WTC11 (cell line): Measurements from ENCODE around the gene XRCC1. TPM values are rescaled to one million over a fixed set of nuclear protein-coding genes. Genes with fewer than 3 reads are reported as not detected.

Source experiments
- ATAC-seq: fragments of 200-7000 bp; cut with Tn5 transposase; 2 replicates; pipeline ENCODE4 v1.10.0; 2021; ENCODE audit warnings: mild to moderate bottlenecking, moderate library complexity
- CTCF ChIA-PET: fragments of 300-600 bp; sonication (Branson Sonifier 250); formaldehyde crosslinking; loops from one replicate; lab custom pipeline; 2021; ENCODE audit warnings: antibody characterized with exemption; lab: Charles Lee
- POLR2A ChIA-PET: fragments of 350-600 bp; sonication (Branson Sonifier 250); formaldehyde crosslinking; loops from one replicate; lab custom pipeline; 2021; ENCODE audit warnings: antibody characterized with exemption; lab: Charles Lee
- DNase-seq: peaks from one replicate; pipeline ENCODE4 v3.0.0; 2021; ENCODE audit warnings: low spot score
- H3K27ac Mint-ChIP-seq: 2 replicates; pipeline ENCODE4 v1.8.0; 2021; ENCODE audit warnings: mixed read lengths
- H3K27me3 Mint-ChIP-seq: 2 replicates; pipeline ENCODE4 v1.8.0; 2021; ENCODE audit warnings: low read depth, mild to moderate bottlenecking, moderate library complexity, mixed read lengths
- H3K36me3 Mint-ChIP-seq: 2 replicates; pipeline ENCODE4 v1.8.0; 2021; ENCODE audit warnings: mixed read lengths
- H3K4me1 Mint-ChIP-seq: 2 replicates; pipeline ENCODE4 v1.8.0; 2022; ENCODE audit warnings: mixed read lengths
- H3K4me3 Mint-ChIP-seq: 2 replicates; pipeline ENCODE4 v1.8.0; 2021; ENCODE audit warnings: mild to moderate bottlenecking, moderate library complexity, mixed read lengths
- H3K9me3 Mint-ChIP-seq: 2 replicates; pipeline ENCODE4 v1.8.0; 2021; ENCODE audit warnings: mixed read lengths
- AFF4 ChIP-seq: sonication (generic); formaldehyde crosslinking; IDR thresholded peaks from 2 replicates; pipeline ENCODE4 v1.8.1; 2023; ENCODE audit warnings: mild to moderate bottlenecking, missing genetic modification reagents, borderline replicate concordance
- ATF1 ChIP-seq: sonication (generic); formaldehyde crosslinking; IDR thresholded peaks from 2 replicates; pipeline ENCODE4 v1.8.1; 2023; ENCODE audit warnings: mild to moderate bottlenecking, moderate library complexity, missing genetic modification reagents
- ERG ChIP-seq: fragments of 250-450 bp; sonication (Bioruptor Pico); IDR thresholded peaks from 2 replicates; pipeline ENCODE4 v1.8.0; 2021; ENCODE audit warnings: mild to moderate bottlenecking
- ETV6 ChIP-seq: sonication (generic); formaldehyde crosslinking; IDR thresholded peaks from 2 replicates; pipeline ENCODE4 v1.8.1; 2022; ENCODE audit warnings: mild to moderate bottlenecking, missing genetic modification reagents
- FOXJ3 ChIP-seq: sonication (generic); formaldehyde crosslinking; IDR thresholded peaks from 2 replicates; pipeline ENCODE4 v1.9.0; 2021; ENCODE audit warnings: missing genetic modification reagents, mild to moderate bottlenecking, borderline replicate concordance
- GABPB1 ChIP-seq: sonication (generic); formaldehyde crosslinking; IDR thresholded peaks from 2 replicates; pipeline ENCODE4 v1.8.1; 2023; ENCODE audit warnings: mild to moderate bottlenecking, missing genetic modification reagents
- MAX ChIP-seq: sonication (generic); formaldehyde crosslinking; IDR thresholded peaks from 2 replicates; pipeline ENCODE4 v1.8.0; 2022; ENCODE audit warnings: mild to moderate bottlenecking, missing genetic modification reagents
- NR1H2 ChIP-seq: sonication (generic); formaldehyde crosslinking; IDR thresholded peaks from 2 replicates; pipeline ENCODE4 v1.9.0; 2021; ENCODE audit warnings: mild to moderate bottlenecking, moderate library complexity, missing genetic modification reagents
- NR2C2 ChIP-seq: sonication (generic); formaldehyde crosslinking; IDR thresholded peaks from 2 replicates; pipeline ENCODE4 v1.8.0; 2022; ENCODE audit warnings: mild to moderate bottlenecking, missing genetic modification reagents
- NR3C1 ChIP-seq: sonication (generic); formaldehyde crosslinking; conservative IDR thresholded peaks from 2 replicates; pipeline ENCODE4 v1.8.1; 2023; ENCODE audit warnings: low read depth, mild to moderate bottlenecking, missing genetic modification reagents
- RELA ChIP-seq: sonication (generic); formaldehyde crosslinking; IDR thresholded peaks from 2 replicates; pipeline ENCODE4 v1.8.1; 2022; ENCODE audit warnings: missing genetic modification reagents, mild to moderate bottlenecking, borderline replicate concordance
- SMAD4 ChIP-seq: sonication (generic); formaldehyde crosslinking; IDR thresholded peaks from 2 replicates; pipeline ENCODE4 v1.8.0; 2022; ENCODE audit warnings: mild to moderate bottlenecking, missing genetic modification reagents
- ZNF138 ChIP-seq: sonication (generic); formaldehyde crosslinking; conservative IDR thresholded peaks from 2 replicates; pipeline ENCODE4 v1.8.1; 2022; ENCODE audit warnings: mild to moderate bottlenecking, moderate library complexity, missing genetic modification reagents
- ZNF281 ChIP-seq: sonication (generic); formaldehyde crosslinking; IDR thresholded peaks from 2 replicates; pipeline ENCODE4 v1.8.0; 2023; ENCODE audit warnings: mild to moderate bottlenecking, missing genetic modification reagents
- ZNF512 ChIP-seq: sonication (generic); formaldehyde crosslinking; IDR thresholded peaks from 2 replicates; pipeline ENCODE4 v1.8.1; 2022; ENCODE audit warnings: missing genetic modification reagents, borderline replicate concordance
- total RNA-seq: library from RNA; stranded (reverse); gene quantifications from 3 replicates; pipeline ENCODE4 v1.2.3, GENCODE V29; 2021

XRCC1 gene
- total RNA-seq, 1 experiment from 2014 or later, result 48.3 TPM

- peaks cover 6% of the 10 kb centered on the region; the same call in 1 of the 2 replicates for H3K36me3 Mint-ChIP-seq
- ATAC-seq, result no peak
- CTCF ChIA-PET, result interaction anchor here (0.7 kb wide), 1 partner anchor 1844 kb away, joined by 3 read pairs; no protein-coding TSS in a partner anchor
- no peaks in the 10 kb centered on the region for H3K27me3 Mint-ChIP-seq
- H3K9me3 Mint-ChIP-seq, result no peaks in the 10 kb centered on the region
- DNase-seq, result no peak
- H3K4me1 Mint-ChIP-seq, result no peaks in the 10 kb centered on the region
- no peak overlapping the region for H3K4me3 Mint-ChIP-seq
- no peak for TF ChIP-seq ATF1 (CRISPR knock-in tag)
- no peak for TF ChIP-seq SMAD4 (CRISPR knock-in tag)
- no peak for TF ChIP-seq RELA (CRISPR knock-in tag)
- no peak for TF ChIP-seq ZNF138 (CRISPR knock-in tag)
- no peak for TF ChIP-seq NR3C1
- TF ChIP-seq ZNF281 (CRISPR knock-in tag), result no peak
- no peak for TF ChIP-seq ZNF512 (CRISPR knock-in tag)
- TF ChIP-seq GABPB1 (CRISPR knock-in tag), result no peak
- TF ChIP-seq FOXJ3 (CRISPR knock-in tag), result no peak
- no peak for TF ChIP-seq MAX (CRISPR knock-in tag)
- TF ChIP-seq ETV6 (CRISPR knock-in tag), result no peak
- no peak for TF ChIP-seq NR2C2 (CRISPR knock-in tag)
- no peak for TF ChIP-seq AFF4 (CRISPR knock-in tag)
- no peak for TF ChIP-seq NR1H2
- TF ChIP-seq ERG (CRISPR knock-in tag), result no peak
- TF ChIP-seq, all 79 proteins: peak for 0
- POLR2A ChIA-PET, result no interaction called here
- no peak overlapping the region for H3K27ac Mint-ChIP-seq
Observed at GRCh38 chr19:43562226-43562697, 13.1 kb downstream of the XRCC1 start.
